NB4 (cell line): Measurements from ENCODE around the gene NLRP10.

Experiments used
- POLR2A ChIP-seq: IDR thresholded peaks from 2 replicates; pipeline ENCODE4 v1.6.1; 2011; ENCODE audit warnings: mild to moderate bottlenecking; ENCODE audit not compliant: insufficient read length; ENCODE audit errors: extremely low read depth
- TF ChIP-seq, protein P1 (sequence below): IDR thresholded peaks from one replicate; pipeline ENCODE4 v1.5.1; 2012; ENCODE audit warnings: low read depth, low read length
- TF ChIP-seq, protein P2 (sequence below): IDR thresholded peaks from 2 replicates; pipeline ENCODE4 v1.6.1; 2011; ENCODE audit warnings: low read depth, low read length

DNA sequence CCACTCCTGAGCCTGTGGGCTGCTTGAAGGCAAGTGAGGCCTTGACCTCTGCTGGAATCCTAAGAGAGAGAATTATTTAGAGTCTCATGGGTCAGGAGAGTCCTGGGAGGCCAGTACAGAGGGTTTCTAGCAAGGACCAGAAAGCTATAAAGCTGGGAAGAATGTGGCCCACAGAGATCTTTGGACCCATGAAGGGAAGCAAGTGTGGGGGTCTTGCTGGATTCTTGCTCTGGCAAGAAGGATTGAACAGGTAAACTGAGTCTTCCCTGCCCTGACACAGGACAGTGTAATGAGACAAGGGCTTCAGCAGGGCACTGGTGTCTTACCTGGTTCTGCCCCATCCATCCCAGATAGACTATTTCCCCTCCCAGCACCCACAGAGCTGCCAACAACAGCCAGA lies 40.3 kb upstream of the NLRP10 start:
- TF ChIP-seq, protein P1, sequence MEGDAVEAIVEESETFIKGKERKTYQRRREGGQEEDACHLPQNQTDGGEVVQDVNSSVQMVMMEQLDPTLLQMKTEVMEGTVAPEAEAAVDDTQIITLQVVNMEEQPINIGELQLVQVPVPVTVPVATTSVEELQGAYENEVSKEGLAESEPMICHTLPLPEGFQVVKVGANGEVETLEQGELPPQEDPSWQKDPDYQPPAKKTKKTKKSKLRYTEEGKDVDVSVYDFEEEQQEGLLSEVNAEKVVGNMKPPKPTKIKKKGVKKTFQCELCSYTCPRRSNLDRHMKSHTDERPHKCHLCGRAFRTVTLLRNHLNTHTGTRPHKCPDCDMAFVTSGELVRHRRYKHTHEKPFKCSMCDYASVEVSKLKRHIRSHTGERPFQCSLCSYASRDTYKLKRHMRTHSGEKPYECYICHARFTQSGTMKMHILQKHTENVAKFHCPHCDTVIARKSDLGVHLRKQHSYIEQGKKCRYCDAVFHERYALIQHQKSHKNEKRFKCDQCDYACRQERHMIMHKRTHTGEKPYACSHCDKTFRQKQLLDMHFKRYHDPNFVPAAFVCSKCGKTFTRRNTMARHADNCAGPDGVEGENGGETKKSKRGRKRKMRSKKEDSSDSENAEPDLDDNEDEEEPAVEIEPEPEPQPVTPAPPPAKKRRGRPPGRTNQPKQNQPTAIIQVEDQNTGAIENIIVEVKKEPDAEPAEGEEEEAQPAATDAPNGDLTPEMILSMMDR, result no peak
- no peak for TF ChIP-seq POLR2A
- TF ChIP-seq, protein P2, sequence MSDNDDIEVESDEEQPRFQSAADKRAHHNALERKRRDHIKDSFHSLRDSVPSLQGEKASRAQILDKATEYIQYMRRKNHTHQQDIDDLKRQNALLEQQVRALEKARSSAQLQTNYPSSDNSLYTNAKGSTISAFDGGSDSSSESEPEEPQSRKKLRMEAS, result no peak
